HPDE6-E6E7 (cell line): ENCODE results near the gene CYSRT1.
A peak's percentile ranks its signal among the peaks of the same experiment; 100 is the strongest.

Source experiments
- DNase-seq: peaks from one replicate; pipeline ENCODE4 v3.0.0; 2011; ENCODE audit warnings: missing footprints; ENCODE audit errors: extremely low spot score

The CYSRT1 gene

DNA sequence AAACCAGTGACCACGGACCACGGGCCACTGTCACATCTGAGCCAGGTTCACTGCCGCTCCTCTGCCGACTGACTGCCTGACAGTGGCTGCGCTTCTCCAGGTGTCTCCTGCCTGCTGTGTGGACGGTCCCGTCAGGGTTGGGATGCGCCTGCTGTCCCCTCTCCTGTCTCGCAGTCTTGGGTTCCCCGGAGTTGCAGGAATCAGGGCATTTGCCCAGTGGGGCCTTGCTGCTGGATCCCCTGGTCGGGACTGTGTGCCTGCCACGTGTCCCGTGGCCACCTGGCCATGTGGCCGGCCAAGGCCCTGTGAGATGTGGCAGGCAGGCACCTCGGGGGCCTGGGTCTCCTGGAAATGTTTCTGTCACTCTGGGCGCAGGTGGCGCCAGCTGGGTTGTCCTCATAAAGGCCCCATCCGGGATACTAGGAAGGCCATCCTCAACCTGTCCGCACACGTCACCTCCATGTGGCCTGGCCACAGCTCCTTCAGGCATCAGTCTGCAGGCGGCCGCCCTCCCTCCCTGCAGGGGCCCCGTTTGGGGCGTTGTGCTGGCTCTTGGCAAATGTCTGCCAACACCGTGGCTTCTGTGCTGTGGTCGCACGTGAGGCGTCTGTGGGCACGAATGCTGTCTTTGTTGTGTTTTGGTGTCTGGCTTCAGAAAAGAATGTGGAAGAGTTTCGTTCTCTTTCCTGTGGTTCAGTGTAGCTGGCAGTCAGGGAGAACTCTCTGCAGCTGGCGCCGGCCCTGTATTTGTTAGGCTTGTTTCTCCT is 46.1 kb downstream of the CYSRT1 start:
- DNase-seq = no peak

DNA sequence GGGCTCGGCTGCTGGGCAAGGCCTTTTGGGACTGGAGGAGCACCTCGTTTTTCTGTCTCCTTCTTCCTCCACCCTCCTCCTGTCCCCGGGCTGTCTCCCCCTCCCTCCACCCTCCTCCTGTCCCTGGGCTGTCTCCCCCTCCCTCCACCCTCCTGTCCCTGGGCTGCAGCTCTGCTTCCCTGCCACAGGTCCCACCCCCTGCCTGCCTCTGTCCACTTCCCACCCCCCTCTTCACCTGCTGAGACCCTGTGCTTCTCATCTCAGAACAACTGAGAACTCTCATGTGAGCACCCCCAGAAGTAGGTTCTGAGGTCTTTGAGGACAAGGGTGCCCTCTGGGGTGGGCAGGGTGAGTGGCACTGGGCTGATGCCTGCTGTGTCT is 46.7 kb downstream of the CYSRT1 start:
- DNase-seq = no peak

DNA sequence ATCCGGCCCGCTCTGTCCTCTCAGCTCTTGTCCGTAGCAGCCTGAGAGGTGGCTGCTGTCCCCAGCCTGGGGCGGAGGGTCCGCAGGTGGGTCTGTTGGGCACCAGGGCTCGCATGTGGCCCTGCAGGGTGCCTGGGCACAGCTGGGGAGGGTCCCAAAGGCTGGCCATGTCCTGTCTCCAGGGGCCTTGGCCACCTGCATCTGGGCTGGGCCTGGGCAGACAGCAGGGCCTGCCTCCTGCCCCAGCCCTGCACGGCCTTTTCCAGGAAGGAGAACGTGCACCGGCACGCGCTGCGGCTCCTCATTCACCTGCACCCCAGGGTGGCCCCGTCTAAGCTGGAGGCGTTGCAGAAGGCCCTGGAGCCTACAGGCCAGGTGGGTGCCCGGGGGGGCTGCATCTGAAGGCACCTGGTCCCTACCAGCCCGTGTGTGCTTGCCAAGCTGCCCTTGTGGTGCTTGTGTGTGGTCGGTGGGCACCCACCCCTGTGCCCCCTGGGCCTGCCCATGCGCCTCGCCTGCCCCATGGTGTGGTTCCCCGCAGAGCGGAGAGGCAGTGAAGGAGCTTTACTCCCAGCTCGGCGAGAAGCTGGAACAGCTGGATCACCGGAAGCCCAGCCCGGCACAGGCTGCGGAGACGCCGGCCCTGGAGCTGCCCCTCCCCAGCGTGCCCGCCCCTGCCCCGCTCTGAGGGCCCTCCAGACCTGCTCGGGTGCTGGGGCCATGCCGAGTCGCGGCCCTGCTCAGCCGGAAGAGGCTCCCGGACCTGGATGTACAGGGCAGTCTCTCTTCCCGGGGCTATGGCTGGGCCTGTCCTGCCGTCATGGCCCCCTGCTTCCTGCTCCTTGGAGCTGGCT is 47.5 kb downstream of the CYSRT1 start:
- DNase-seq = no peak

GRCh38 chr9:137273095-137273490 is 48.1 kb downstream of the CYSRT1 start:
- no peak for DNase-seq

DNA sequence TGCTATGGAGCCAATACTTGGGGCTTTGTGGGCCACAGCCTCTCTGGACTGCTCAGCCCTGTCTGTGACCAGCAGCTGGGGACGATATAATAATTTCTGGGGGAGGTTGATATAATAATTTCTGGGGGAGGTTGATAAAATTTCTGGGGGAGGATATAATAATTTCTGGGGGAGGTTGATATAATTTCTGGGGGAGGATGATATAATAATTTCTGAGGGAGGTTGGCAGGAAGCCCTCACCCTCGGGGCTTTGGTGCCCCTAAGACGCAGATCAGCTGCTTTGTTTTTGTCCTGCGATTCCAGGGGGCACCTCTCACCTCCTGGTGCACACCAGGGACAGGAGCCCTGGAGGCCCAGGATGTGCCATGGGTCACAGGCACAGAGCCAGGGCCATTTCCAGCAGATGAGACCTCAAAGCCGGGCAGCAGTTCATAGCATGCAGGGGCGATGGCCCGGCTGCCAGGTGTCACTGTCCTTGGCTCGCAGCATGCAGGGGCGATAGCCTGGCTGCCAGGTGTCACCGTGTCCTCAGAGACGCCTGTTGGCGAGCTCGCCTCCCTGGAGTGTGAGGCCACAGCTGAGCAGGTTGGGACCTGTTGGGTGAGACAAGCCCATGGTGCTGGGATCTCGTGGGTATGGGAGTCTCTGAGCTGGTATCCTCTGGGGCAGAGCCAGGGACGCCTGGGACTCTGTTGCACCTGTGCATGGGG is 48.8 kb downstream of the CYSRT1 start:
- DNase-seq = peak; percentile 83

DNA sequence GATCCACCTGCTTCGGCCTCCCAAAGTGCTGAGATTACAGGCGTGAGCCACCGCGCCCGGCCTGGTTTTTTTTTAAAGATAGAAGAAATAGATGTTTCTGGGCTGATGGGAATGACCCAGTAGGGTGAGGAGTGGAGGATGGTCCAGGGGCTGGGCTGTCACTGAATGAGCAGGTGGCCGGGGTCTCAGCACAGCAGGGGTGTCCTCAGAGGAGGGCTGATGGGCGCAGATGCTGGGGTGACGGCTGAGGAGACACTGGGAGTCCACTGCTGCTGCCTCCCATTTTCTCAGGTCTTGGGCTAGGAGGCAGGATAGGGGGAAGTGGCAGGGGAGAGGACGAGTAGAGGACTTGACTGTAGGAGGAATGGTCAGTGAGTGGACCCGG is 50.2 kb downstream of the CYSRT1 start:
- DNase-seq = no peak
